ENCODE results near the gene DNAI4.
"Not testable (repeated sequence)": the region's sequence is repeated elsewhere in the genome, so short reads cannot be mapped to it uniquely, and the experiment has no call there.

DNAI4 gene

GRCh38 chr1:66890621-66891020 is 34.0 kb downstream of the DNAI4 start:
- no peaks in the 10 kb centered on the region for H3K36me3 ChIP-seq (ENCODE audit: control insufficient read depth, insufficient read depth, low read length)
- WGBS (ENCODE audit: insufficient coverage, insufficient read length): no CpG with 5 or more reads among the region's 1 CpG
- no peak overlapping the region for H3K4me3 ChIP-seq (ENCODE audit: low read length)
- no peaks in the 10 kb centered on the region for H3K4me1 ChIP-seq (ENCODE audit: control insufficient read depth, insufficient read depth, low read length)
- no peak for DNase-seq (ENCODE audit: low read depth, low spot score)
- no peaks in the 10 kb centered on the region for H3K27me3 ChIP-seq (ENCODE audit: control insufficient read depth, insufficient read depth, low read length)
- no peaks in the 10 kb centered on the region for H3K9me3 ChIP-seq (ENCODE audit: control insufficient read depth, insufficient read depth, low read length)
- no peak overlapping the region for H3K27ac ChIP-seq (ENCODE audit: low read length)

GRCh38 chr1:66889030-66889429 is 35.6 kb downstream of the DNAI4 start:
- no peaks in the 10 kb centered on the region for H3K36me3 ChIP-seq (ENCODE audit: control insufficient read depth, insufficient read depth, low read length)

GRCh38 chr1:66876664-66877063 is 48.0 kb downstream of the DNAI4 start:
- no peaks in the 10 kb centered on the region for H3K36me3 ChIP-seq (ENCODE audit: control insufficient read depth, insufficient read depth, low read length)
- DNase-seq (ENCODE audit: low read depth, low spot score): no peak
- H3K4me3 ChIP-seq (ENCODE audit: low read length): no peak overlapping the region
- H3K9me3 ChIP-seq (ENCODE audit: control insufficient read depth, insufficient read depth, low read length): no peaks in the 10 kb centered on the region
- no peaks in the 10 kb centered on the region for H3K4me1 ChIP-seq (ENCODE audit: control insufficient read depth, insufficient read depth, low read length)
- no peak overlapping the region for H3K27ac ChIP-seq (ENCODE audit: low read length)
- no CpG with 5 or more reads among the region's 1 CpG for WGBS (ENCODE audit: insufficient coverage, insufficient read length)
- no peaks in the 10 kb centered on the region for H3K27me3 ChIP-seq (ENCODE audit: control insufficient read depth, insufficient read depth, low read length)

More at GRCh38 chr1:66889030-66889429, 35.6 kb downstream of the DNAI4 start:
- Histone ChIP-seq H3K27me3 (ENCODE audit: control insufficient read depth, insufficient read depth, low read length) (no peaks in the 10 kb centered on the region), H3K4me1 (ENCODE audit: control insufficient read depth, insufficient read depth, low read length) (no peaks in the 10 kb centered on the region), H3K4me3 (ENCODE audit: low read length) (no peak overlapping the region), H3K27ac (ENCODE audit: low read length) (no peak overlapping the region), H3K9me3 (ENCODE audit: control insufficient read depth, insufficient read depth, low read length) (no peaks in the 10 kb centered on the region)
- DNase-seq (ENCODE audit: low read depth, low spot score): no peak
- WGBS (ENCODE audit: insufficient coverage, insufficient read length): no CpG with 5 or more reads among the region's 1 CpG

- DNase-seq (ENCODE audit: low read depth, low spot score): no peak
- Histone ChIP-seq H3K4me1 (ENCODE audit: control insufficient read depth, insufficient read depth, low read length) (no peaks in the 10 kb centered on the region), H3K27ac (ENCODE audit: low read length) (no peak overlapping the region), H3K4me3 (ENCODE audit: low read length) (no peak overlapping the region), H3K36me3 (ENCODE audit: control insufficient read depth, insufficient read depth, low read length) (no peaks in the 10 kb centered on the region), H3K27me3 (ENCODE audit: control insufficient read depth, insufficient read depth, low read length) (no peaks in the 10 kb centered on the region), H3K9me3 (ENCODE audit: control insufficient read depth, insufficient read depth, low read length) (no peaks in the 10 kb centered on the region)
- WGBS (ENCODE audit: insufficient coverage, insufficient read length): no CpG with 5 or more reads among the region's 5 CpGs
These were observed 51.5 kb downstream of the DNAI4 start for GRCh38 chr1:66873111-66873510.

GRCh38 chr1:66872024-66872423 is 52.6 kb downstream of the DNAI4 start:
- not testable (repeated sequence) for H3K9me3 ChIP-seq (ENCODE audit: control insufficient read depth, insufficient read depth, low read length); H3K36me3 ChIP-seq (ENCODE audit: control insufficient read depth, insufficient read depth, low read length); H3K4me1 ChIP-seq (ENCODE audit: control insufficient read depth, insufficient read depth, low read length); H3K4me3 ChIP-seq (ENCODE audit: low read length); H3K27me3 ChIP-seq (ENCODE audit: control insufficient read depth, insufficient read depth, low read length); H3K27ac ChIP-seq (ENCODE audit: low read length); DNase-seq (ENCODE audit: low read depth, low spot score)
- no CpG with 5 or more reads among the region's 7 CpGs for WGBS (ENCODE audit: insufficient coverage, insufficient read length)

- DNase-seq (ENCODE audit: low read depth, low spot score): no peak
These were observed 57.2 kb downstream of the DNAI4 start for GRCh38 chr1:66867501-66867900.

GRCh38 chr1:66860529-66860928 is 64.1 kb downstream of the DNAI4 start:
- Histone ChIP-seq H3K4me1 (ENCODE audit: control insufficient read depth, insufficient read depth, low read length) (no peaks in the 10 kb centered on the region), H3K36me3 (ENCODE audit: control insufficient read depth, insufficient read depth, low read length) (no peaks in the 10 kb centered on the region), H3K27ac (ENCODE audit: low read length) (no peak overlapping the region), H3K27me3 (ENCODE audit: control insufficient read depth, insufficient read depth, low read length) (no peaks in the 10 kb centered on the region), H3K4me3 (ENCODE audit: low read length) (no peak overlapping the region), H3K9me3 (ENCODE audit: control insufficient read depth, insufficient read depth, low read length) (no peaks in the 10 kb centered on the region)
- DNase-seq (ENCODE audit: low read depth, low spot score): no peak
- WGBS (ENCODE audit: insufficient coverage, insufficient read length): 100% methylated on average over 1 of the region's 3 CpGs

More at GRCh38 chr1:66867501-66867900, 57.2 kb downstream of the DNAI4 start:
- WGBS (ENCODE audit: insufficient coverage, insufficient read length): no CpG with 5 or more reads among the region's 2 CpGs
- Histone ChIP-seq H3K27me3 (ENCODE audit: control insufficient read depth, insufficient read depth, low read length) (no peaks in the 10 kb centered on the region), H3K36me3 (ENCODE audit: control insufficient read depth, insufficient read depth, low read length) (no peaks in the 10 kb centered on the region), H3K4me1 (ENCODE audit: control insufficient read depth, insufficient read depth, low read length) (no peaks in the 10 kb centered on the region), H3K27ac (ENCODE audit: low read length) (no peak overlapping the region), H3K4me3 (ENCODE audit: low read length) (no peak overlapping the region), H3K9me3 (ENCODE audit: control insufficient read depth, insufficient read depth, low read length) (no peaks in the 10 kb centered on the region)

GRCh38 chr1:66853379-66853778 is 71.3 kb downstream of the DNAI4 start:
- no CpG with 5 or more reads among the region's 1 CpG for WGBS (ENCODE audit: insufficient coverage, insufficient read length)
- Histone ChIP-seq H3K4me3 (ENCODE audit: low read length) (no peak overlapping the region), H3K27ac (ENCODE audit: low read length) (no peak overlapping the region), H3K27me3 (ENCODE audit: control insufficient read depth, insufficient read depth, low read length) (no peaks in the 10 kb centered on the region), H3K4me1 (ENCODE audit: control insufficient read depth, insufficient read depth, low read length) (no peaks in the 10 kb centered on the region), H3K36me3 (ENCODE audit: control insufficient read depth, insufficient read depth, low read length) (no peaks in the 10 kb centered on the region), H3K9me3 (ENCODE audit: control insufficient read depth, insufficient read depth, low read length) (no peaks in the 10 kb centered on the region)
- no peak for DNase-seq (ENCODE audit: low read depth, low spot score)

GRCh38 chr1:66852870-66853269 is 71.8 kb downstream of the DNAI4 start:
- Histone ChIP-seq H3K27ac (ENCODE audit: low read length) (no peak overlapping the region), H3K27me3 (ENCODE audit: control insufficient read depth, insufficient read depth, low read length) (no peaks in the 10 kb centered on the region), H3K4me1 (ENCODE audit: control insufficient read depth, insufficient read depth, low read length) (no peaks in the 10 kb centered on the region), H3K9me3 (ENCODE audit: control insufficient read depth, insufficient read depth, low read length) (no peaks in the 10 kb centered on the region), H3K36me3 (ENCODE audit: control insufficient read depth, insufficient read depth, low read length) (no peaks in the 10 kb centered on the region), H3K4me3 (ENCODE audit: low read length) (no peak overlapping the region)
- WGBS (ENCODE audit: insufficient coverage, insufficient read length): no CpG with 5 or more reads among the region's 2 CpGs
- DNase-seq (ENCODE audit: low read depth, low spot score): no peak

GRCh38 chr1:66850989-66851388 is 73.7 kb downstream of the DNAI4 start:
- DNase-seq (ENCODE audit: low read depth, low spot score): no peak
- Histone ChIP-seq H3K27me3 (ENCODE audit: control insufficient read depth, insufficient read depth, low read length) (no peaks in the 10 kb centered on the region), H3K36me3 (ENCODE audit: control insufficient read depth, insufficient read depth, low read length) (no peaks in the 10 kb centered on the region), H3K4me1 (ENCODE audit: control insufficient read depth, insufficient read depth, low read length) (no peaks in the 10 kb centered on the region), H3K27ac (ENCODE audit: low read length) (no peak overlapping the region), H3K9me3 (ENCODE audit: control insufficient read depth, insufficient read depth, low read length) (no peaks in the 10 kb centered on the region), H3K4me3 (ENCODE audit: low read length) (no peak overlapping the region)
- no CpG with 5 or more reads among the region's 1 CpG for WGBS (ENCODE audit: insufficient coverage, insufficient read length)

GRCh38 chr1:66848193-66848592 is 76.5 kb downstream of the DNAI4 start:
- Histone ChIP-seq H3K4me1 (ENCODE audit: control insufficient read depth, insufficient read depth, low read length) (no peaks in the 10 kb centered on the region), H3K4me3 (ENCODE audit: low read length) (no peak overlapping the region), H3K27ac (ENCODE audit: low read length) (no peak overlapping the region), H3K36me3 (ENCODE audit: control insufficient read depth, insufficient read depth, low read length) (no peaks in the 10 kb centered on the region), H3K27me3 (ENCODE audit: control insufficient read depth, insufficient read depth, low read length) (no peaks in the 10 kb centered on the region), H3K9me3 (ENCODE audit: control insufficient read depth, insufficient read depth, low read length) (no peaks in the 10 kb centered on the region)
- no CpG with 5 or more reads among the region's 2 CpGs for WGBS (ENCODE audit: insufficient coverage, insufficient read length)
- DNase-seq (ENCODE audit: low read depth, low spot score): no peak

Data from iPS DF 6.9 (cell line).